ENCODE results near the gene OBP2A. TPM values are rescaled to one million over a fixed set of nuclear protein-coding genes. Genes with fewer than 3 reads are reported as not detected.

Gene OBP2A
- total and polyA plus RNA-seq, 2 experiments from 2014 or later = not detected

GRCh38 chr9:135501261-135502167, 44.4 kb upstream of the OBP2A start:
- no peaks in the 10 kb centered on the region for H3K27me3 ChIP-seq
- TF ChIP-seq CTCF (IDR thresholded peaks at IDR 0.05; ENCODE audit: low read depth, low read length) = no peak
- H3K4me1 ChIP-seq (ENCODE audit: low read depth) = peaks cover 11% of the 10 kb centered on the region
- no peak for DNase-seq (ENCODE audit: low read depth in 1 of 2, low spot score in 1 of 2)
- no peaks in the 10 kb centered on the region for H3K9me3 ChIP-seq (ENCODE audit: low read depth)
- peaks cover 11% of the 10 kb centered on the region for H3K36me3 ChIP-seq
- H3K4me3 ChIP-seq = peak overlapping the region; percentile 69
- H3K27ac ChIP-seq = peak overlapping the region; percentile 78

- Histone ChIP-seq H3K4me3 (no peak overlapping the region), H3K27me3 (no peaks in the 10 kb centered on the region), H3K27ac (no peak overlapping the region), H3K9me3 (ENCODE audit: low read depth) (no peaks in the 10 kb centered on the region), H3K4me1 (ENCODE audit: low read depth) (peaks cover 11% of the 10 kb centered on the region), H3K36me3 (peaks cover 11% of the 10 kb centered on the region)
- TF ChIP-seq CTCF (IDR thresholded peaks at IDR 0.05; ENCODE audit: low read depth, low read length) = no peak
- DNase-seq (ENCODE audit: low read depth in 1 of 2, low spot score in 1 of 2) = no peak
These were observed 43.6 kb upstream of the OBP2A start for GRCh38 chr9:135502168-135502872.

- Histone ChIP-seq H3K4me1 (ENCODE audit: low read depth) (peaks cover 11% of the 10 kb centered on the region), H3K27me3 (no peaks in the 10 kb centered on the region), H3K27ac (no peak overlapping the region), H3K36me3 (peaks cover 11% of the 10 kb centered on the region), H3K9me3 (ENCODE audit: low read depth) (no peaks in the 10 kb centered on the region), H3K4me3 (no peak overlapping the region)
- no peak for DNase-seq (ENCODE audit: low read depth in 1 of 2, low spot score in 1 of 2)
- no peak for TF ChIP-seq CTCF (IDR thresholded peaks at IDR 0.05; ENCODE audit: low read depth, low read length)
These were observed 43.0 kb upstream of the OBP2A start for GRCh38 chr9:135502873-135503321.

GRCh38 chr9:135503371-135504261, 42.3 kb upstream of the OBP2A start:
- DNase-seq (ENCODE audit: low read depth in 1 of 2, low spot score in 1 of 2) = no peak
- no peaks in the 10 kb centered on the region for H3K27me3 ChIP-seq

More at GRCh38 chr9:135503371-135504261, 42.3 kb upstream of the OBP2A start:
- Histone ChIP-seq H3K4me1 (ENCODE audit: low read depth) (peaks cover 11% of the 10 kb centered on the region), H3K9me3 (ENCODE audit: low read depth) (no peaks in the 10 kb centered on the region), H3K36me3 (peaks cover 11% of the 10 kb centered on the region), H3K4me3 (no peak overlapping the region), H3K27ac (no peak overlapping the region)
- no peak for TF ChIP-seq CTCF (IDR thresholded peaks at IDR 0.05; ENCODE audit: low read depth, low read length)

All from cardiac muscle cell (in vitro differentiated cells and primary cell).